Mesenchymal stem cell (in vitro differentiated cells and primary cell): ENCODE results near the gene HS3ST1.

Experiments used
- DNase-seq: peaks from one replicate; pipeline ENCODE4 v3.0.0-alpha.2; 2013
- H2AFZ ChIP-seq: one replicate; pipeline ENCODE4 v1.6.1; 2013; ENCODE audit warnings: low read depth, mild to moderate bottlenecking, control low read depth, inconsistent platforms, low read length, moderate library complexity
- H2AK5ac ChIP-seq: 2 replicates; pipeline ENCODE4 v1.6.1; 2013; ENCODE audit warnings: low read length, moderate library complexity, mild to moderate bottlenecking, inconsistent platforms; ENCODE audit not compliant: severe bottlenecking
- H2BK120ac ChIP-seq: one replicate; pipeline ENCODE4 v1.6.1; 2013; ENCODE audit warnings: low read depth, mild to moderate bottlenecking, inconsistent platforms, low read length, moderate library complexity
- H2BK12ac ChIP-seq, 2 experiments: one replicate each; pipeline ENCODE4 v1.6.1; 2013; ENCODE audit warnings: inconsistent platforms in 2 of 2, low read length in 2 of 2, mild to moderate bottlenecking in 2 of 2, moderate library complexity in 2 of 2, control low read depth in 1 of 2
- H2BK15ac ChIP-seq: one replicate; pipeline ENCODE4 v1.6.1; 2013; ENCODE audit warnings: mild to moderate bottlenecking, low read depth, inconsistent platforms; ENCODE audit not compliant: poor library complexity, severe bottlenecking
- H2BK5ac ChIP-seq: 2 replicates; pipeline ENCODE4 v1.6.1; 2013; ENCODE audit warnings: low read depth, mild to moderate bottlenecking, low read length, control low read depth, inconsistent platforms; ENCODE audit not compliant: poor library complexity, severe bottlenecking
- H3K14ac ChIP-seq, 2 experiments: one replicate each; pipeline ENCODE4 v1.6.1; 2013; ENCODE audit warnings: inconsistent platforms in 2 of 2, low read length in 2 of 2, control low read depth in 1 of 2, mild to moderate bottlenecking in 1 of 2, moderate library complexity in 1 of 2
- H3K18ac ChIP-seq, 2 experiments: one replicate each; pipeline ENCODE4 v1.6.1; 2013; ENCODE audit warnings: inconsistent platforms in 2 of 2, low read length in 2 of 2, control low read depth in 1 of 2, low read depth in 1 of 2, mild to moderate bottlenecking in 1 of 2
- H3K23ac ChIP-seq, 2 experiments: one replicate each; pipeline ENCODE4 v1.6.1; 2013; ENCODE audit warnings: inconsistent platforms in 2 of 2, low read length in 2 of 2, mild to moderate bottlenecking in 2 of 2, moderate library complexity in 2 of 2, control low read depth in 1 of 2
- H3K27ac ChIP-seq: 2 replicates; pipeline ENCODE4 v1.5.1; 2013; ENCODE audit warnings: mild to moderate bottlenecking, moderate library complexity, low read length, control low read depth, inconsistent platforms; ENCODE audit not compliant: poor library complexity, severe bottlenecking
- H3K27me3 ChIP-seq, 2 experiments: 2 replicates each; pipeline versions ENCODE4 v1.6.1 to v1.7.0; 2013; ENCODE audit warnings: low read length in 2 of 2, mild to moderate bottlenecking in 2 of 2, moderate library complexity in 2 of 2, control low read depth in 1 of 2, inconsistent platforms in 1 of 2; ENCODE audit not compliant: control insufficient read depth in 1 of 2, insufficient read depth in 1 of 2
- H3K36me3 ChIP-seq, 2 experiments: 2 replicates each; pipeline versions ENCODE4 v1.6.1 to v1.7.0; 2013; ENCODE audit warnings: low read length in 2 of 2, control low read depth in 1 of 2, inconsistent platforms in 1 of 2, low read depth in 1 of 2, mild to moderate bottlenecking in 1 of 2; ENCODE audit not compliant: insufficient read depth in 2 of 2, control insufficient read depth in 1 of 2
- H3K4ac ChIP-seq, 2 experiments: one replicate each; pipeline ENCODE4 v1.6.1; 2013; ENCODE audit warnings: inconsistent platforms in 2 of 2, low read length in 2 of 2, mild to moderate bottlenecking in 2 of 2, moderate library complexity in 2 of 2, control low read depth in 1 of 2, low read depth in 1 of 2
- H3K4me1 ChIP-seq: 2 replicates; pipeline ENCODE4 v1.6.1; 2013; ENCODE audit warnings: low read depth, low read length, control low read depth; ENCODE audit not compliant: control insufficient read depth, insufficient read depth
- H3K4me2 ChIP-seq: 2 replicates; pipeline ENCODE4 v1.6.1; 2013; ENCODE audit warnings: low read length, mild to moderate bottlenecking, inconsistent platforms; ENCODE audit not compliant: poor library complexity, severe bottlenecking
- H3K4me3 ChIP-seq, 2 experiments: 2 replicates each; pipeline versions ENCODE4 v1.5.1 to v1.7.0; 2013; ENCODE audit warnings: low read length in 2 of 2, mild to moderate bottlenecking in 2 of 2, control low read depth in 1 of 2, low read depth in 1 of 2; ENCODE audit not compliant: insufficient read depth in 1 of 2
- H3K79me1 ChIP-seq: replicated peaks from 2 replicates; pipeline ENCODE4 v1.6.1; 2013; ENCODE audit warnings: mild to moderate bottlenecking, control low read depth, low read length, inconsistent platforms; ENCODE audit not compliant: poor library complexity, severe bottlenecking
- H3K9ac ChIP-seq: 2 replicates; pipeline ENCODE4 v1.7.0; 2013; ENCODE audit warnings: mild to moderate bottlenecking, low read length, moderate library complexity
- H3K9me3 ChIP-seq: 2 replicates; pipeline ENCODE4 v1.7.0; 2013; ENCODE audit warnings: mild to moderate bottlenecking, low read length; ENCODE audit not compliant: control insufficient read depth
- H4K8ac ChIP-seq: one replicate; pipeline ENCODE4 v1.6.1; 2013; ENCODE audit warnings: inconsistent platforms, mild to moderate bottlenecking, low read length, moderate library complexity
- H4K91ac ChIP-seq: one replicate; pipeline ENCODE4 v1.6.1; 2013; ENCODE audit warnings: mild to moderate bottlenecking, low read length, inconsistent platforms
- WGBS: methylation state at CpG from one replicate; pipeline ENCODE4 v1.1.7; 2013; ENCODE audit warnings: mixed read lengths; 5-methylcytosine and 5-hydroxymethylcytosine counted together

Gene HS3ST1

GRCh38 chr4:11421116-11421515 is 7.6 kb downstream of the HS3ST1 start:
- H2AFZ ChIP-seq: no peak overlapping the region
- no peaks in the 10 kb centered on the region for H3K27me3 ChIP-seq
- no peak overlapping the region for H3K23ac ChIP-seq
- H3K9ac ChIP-seq: no peak overlapping the region
- no peak overlapping the region for H3K4me3 ChIP-seq
- H3K14ac ChIP-seq: no peak overlapping the region
- peaks cover 7% of the 10 kb centered on the region for H3K79me1 ChIP-seq
- peaks cover 5% of the 10 kb centered on the region for H3K9me3 ChIP-seq
- no peak overlapping the region for H3K4me2 ChIP-seq
- H2BK120ac ChIP-seq: no peak overlapping the region
- peak; percentile 3 for DNase-seq
- H2BK5ac ChIP-seq: no peak overlapping the region
- H3K27ac ChIP-seq: no peak overlapping the region
- H3K36me3 ChIP-seq: peaks cover 0 to 5% of the 10 kb centered on the region in 2 experiments
- no peak overlapping the region for H2BK12ac ChIP-seq
- 65% methylated on average over 3 of the region's 3 CpGs for WGBS
- no peak overlapping the region for H2BK15ac ChIP-seq
- H3K4ac ChIP-seq: no peak overlapping the region
- no peak overlapping the region for H4K8ac ChIP-seq
- H4K91ac ChIP-seq: no peak overlapping the region
- H3K4me1 ChIP-seq: peaks cover 1% of the 10 kb centered on the region
- no peak overlapping the region for H2AK5ac ChIP-seq
- no peak overlapping the region for H3K18ac ChIP-seq

GRCh38 chr4:11420327-11420726 is 8.4 kb downstream of the HS3ST1 start:
- no peak overlapping the region for H3K4ac ChIP-seq
- H3K9ac ChIP-seq: no peak overlapping the region
- H2BK15ac ChIP-seq: no peak overlapping the region
- H3K36me3 ChIP-seq: peaks cover 0 to 5% of the 10 kb centered on the region in 2 experiments
- H3K27me3 ChIP-seq: no peaks in the 10 kb centered on the region
- peaks cover 10% of the 10 kb centered on the region for H3K79me1 ChIP-seq
- H2AK5ac ChIP-seq: no peak overlapping the region
- no peak overlapping the region for H2BK12ac ChIP-seq
- no peak overlapping the region for H2BK120ac ChIP-seq
- H3K4me1 ChIP-seq: peaks cover 3% of the 10 kb centered on the region
- no peak overlapping the region for H3K18ac ChIP-seq
- no peak overlapping the region for H2AFZ ChIP-seq
- no peak for DNase-seq
- no peak overlapping the region for H3K4me2 ChIP-seq
- no peak overlapping the region for H3K14ac ChIP-seq
- H3K27ac ChIP-seq: no peak overlapping the region
- H3K9me3 ChIP-seq: peaks cover 5% of the 10 kb centered on the region
- 89% methylated on average over 8 of the region's 8 CpGs for WGBS
- no peak overlapping the region for H2BK5ac ChIP-seq
- H4K8ac ChIP-seq: no peak overlapping the region
- H3K23ac ChIP-seq: no peak overlapping the region
- H4K91ac ChIP-seq: no peak overlapping the region
- H3K4me3 ChIP-seq: no peak overlapping the region

GRCh38 chr4:11418610-11419009 is 10.1 kb downstream of the HS3ST1 start:
- H3K9me3 ChIP-seq: peaks cover 5% of the 10 kb centered on the region
- H3K4me3 ChIP-seq: no peak overlapping the region
- no peak overlapping the region for H3K4ac ChIP-seq
- no peak overlapping the region for H3K14ac ChIP-seq
- no peak overlapping the region for H3K18ac ChIP-seq
- no peak overlapping the region for H2BK120ac ChIP-seq
- no peaks in the 10 kb centered on the region for H3K27me3 ChIP-seq
- H4K91ac ChIP-seq: no peak overlapping the region
- no peak overlapping the region for H2BK12ac ChIP-seq
- peaks cover 0 to 5% of the 10 kb centered on the region in 2 experiments for H3K36me3 ChIP-seq
- no peak overlapping the region for H4K8ac ChIP-seq
- H3K4me2 ChIP-seq: no peak overlapping the region
- no peak overlapping the region for H2BK15ac ChIP-seq
- H2BK5ac ChIP-seq: no peak overlapping the region
- H3K9ac ChIP-seq: no peak overlapping the region
- no peak overlapping the region for H2AK5ac ChIP-seq
- H3K23ac ChIP-seq: no peak overlapping the region
- DNase-seq: no peak
- no peak overlapping the region for H3K27ac ChIP-seq
- H3K4me1 ChIP-seq: peaks cover 3% of the 10 kb centered on the region
- H2AFZ ChIP-seq: no peak overlapping the region
- H3K79me1 ChIP-seq: peaks cover 10% of the 10 kb centered on the region

GRCh38 chr4:11416767-11417113 is 12.0 kb downstream of the HS3ST1 start:
- peaks cover 3% of the 10 kb centered on the region for H3K4me1 ChIP-seq

More at GRCh38 chr4:11416767-11417113, 12.0 kb downstream of the HS3ST1 start:
- no peak overlapping the region for H2BK15ac ChIP-seq
- no peak overlapping the region for H3K27ac ChIP-seq
- H2BK12ac ChIP-seq: no peak overlapping the region
- 86% methylated on average over 3 of the region's 3 CpGs for WGBS
- no peak overlapping the region for H3K4ac ChIP-seq
- no peak overlapping the region for H3K4me2 ChIP-seq
- H2BK120ac ChIP-seq: no peak overlapping the region
- H3K14ac ChIP-seq: no peak overlapping the region
- no peak overlapping the region for H3K18ac ChIP-seq
- peaks cover 0 to 5% of the 10 kb centered on the region in 2 experiments for H3K36me3 ChIP-seq
- no peak for DNase-seq
- peaks cover 13% of the 10 kb centered on the region for H3K79me1 ChIP-seq
- H3K27me3 ChIP-seq: no peaks in the 10 kb centered on the region
- no peak overlapping the region for H2AK5ac ChIP-seq
- no peak overlapping the region for H2AFZ ChIP-seq
- no peak overlapping the region for H4K8ac ChIP-seq
- H3K9ac ChIP-seq: no peak overlapping the region
- H4K91ac ChIP-seq: no peak overlapping the region
- H3K9me3 ChIP-seq: peaks cover 5% of the 10 kb centered on the region
- no peak overlapping the region for H2BK5ac ChIP-seq
- no peak overlapping the region for H3K4me3 ChIP-seq
- no peak overlapping the region for H3K23ac ChIP-seq
